GM21737 (cell line): ENCODE results near the gene PPP1R12C.

Source experiments
- ATAC-seq: cut with Tn5 transposase; IDR thresholded peaks from one replicate; pipeline ENCODE4 v1.9.1; 2021; ENCODE audit warnings: mild to moderate bottlenecking, moderate library complexity; ENCODE audit not compliant: unreplicated experiment

Gene PPP1R12C

GRCh38 chr19:55091126-55091910 is 26.1 kb downstream of the PPP1R12C start:
- no peak for ATAC-seq

- ATAC-seq, result no peak
Measured at GRCh38 chr19:55090564-55090963, 26.9 kb downstream of the PPP1R12C start.

GRCh38 chr19:55089342-55089944 is 28.0 kb downstream of the PPP1R12C start:
- no peak for ATAC-seq

- no peak for ATAC-seq
Measured at GRCh38 chr19:55088543-55089341, 28.7 kb downstream of the PPP1R12C start.

- no peak for ATAC-seq
Measured at GRCh38 chr19:55088021-55088451, 29.4 kb downstream of the PPP1R12C start.

- no peak for ATAC-seq
Measured at GRCh38 chr19:55087542-55087901, 29.9 kb downstream of the PPP1R12C start.

GRCh38 chr19:55086730-55087541 is 30.5 kb downstream of the PPP1R12C start:
- no peak for ATAC-seq

GRCh38 chr19:55085923-55086715 is 31.3 kb downstream of the PPP1R12C start:
- no peak for ATAC-seq

GRCh38 chr19:55084416-55084815 is 33.0 kb downstream of the PPP1R12C start:
- ATAC-seq, result no peak

- ATAC-seq, result no peak
Measured at GRCh38 chr19:55083004-55083850, 34.2 kb downstream of the PPP1R12C start.

GRCh38 chr19:55082020-55082851 is 35.2 kb downstream of the PPP1R12C start:
- ATAC-seq, result no peak

GRCh38 chr19:55081770-55082019 is 35.7 kb downstream of the PPP1R12C start:
- no peak for ATAC-seq

- ATAC-seq, result peak; percentile 64
Measured at GRCh38 chr19:55080968-55081769, 36.3 kb downstream of the PPP1R12C start.

- ATAC-seq, result no peak
Measured at GRCh38 chr19:55080121-55080967, 37.1 kb downstream of the PPP1R12C start.

- no peak for ATAC-seq
Measured at GRCh38 chr19:55079400-55080038, 37.9 kb downstream of the PPP1R12C start.

- ATAC-seq, result no peak
Measured at GRCh38 chr19:55078996-55079395, 38.4 kb downstream of the PPP1R12C start.
